NCI-H460 (cell line): ENCODE data around the gene ABHD16A. TPM values are rescaled to one million over a fixed set of nuclear protein-coding genes. Genes with fewer than 3 reads are reported as not detected.

Source experiments
- DNase-seq: peaks from one replicate; pipeline ENCODE4 v3.0.0-alpha.2; 2016; ENCODE audit warnings: low read depth; ENCODE audit errors: extremely low read depth
- total RNA-seq: library from RNA; depleted of rRNA; stranded (reverse); fragments of >200 nt; shearing (Covaris generic); gene quantifications from 2 replicates; pipeline ENCODE4 v1.2.3, GENCODE V29; 2014

ABHD16A gene
- total RNA-seq, 1 experiment from 2014 or later: 40.5 TPM

- peak; percentile 88 for DNase-seq
Measured at GRCh38 chr6:31664790-31665500, 38.2 kb downstream of the ABHD16A start, which contains the start of gene GPANK1. TSS of gene GPANK1 (minus strand) at chr6:31664997. CDS start at chr6:31664478, 519 bp downstream.

GRCh38 chr6:31663961-31664789 lies 38.9 kb downstream of the ABHD16A start:
- DNase-seq: no peak

- DNase-seq: no peak
Measured at GRCh38 chr6:31663126-31663960, 39.8 kb downstream of the ABHD16A start.

- no peak for DNase-seq
Measured at GRCh38 chr6:31662124-31662723, 40.9 kb downstream of the ABHD16A start.

- DNase-seq: no peak
Measured at GRCh38 chr6:31661262-31662123, 41.6 kb downstream of the ABHD16A start.

- DNase-seq: peak; percentile 62
Measured at GRCh38 chr6:31660381-31661261, 42.5 kb downstream of the ABHD16A start, which contains the start of gene C6orf47. TSS of gene C6orf47 (minus strand) at chr6:31660778. CDS start at chr6:31659947, 831 bp downstream.

- no peak for DNase-seq
Measured at GRCh38 chr6:31659649-31660380, 43.3 kb downstream of the ABHD16A start.

GRCh38 chr6:31658983-31659648 lies 44.0 kb downstream of the ABHD16A start:
- no peak for DNase-seq

GRCh38 chr6:31658158-31658688 lies 44.9 kb downstream of the ABHD16A start:
- DNase-seq: no peak

- DNase-seq: no peak
Measured at GRCh38 chr6:31657406-31658157, 45.5 kb downstream of the ABHD16A start.

- DNase-seq: no peak
Measured at GRCh38 chr6:31655349-31656237, 47.5 kb downstream of the ABHD16A start, which contains the start of gene APOM. TSS of gene APOM (plus strand) at chr6:31655894. CDS start at chr6:31655967, 73 bp downstream.

GRCh38 chr6:31654574-31655348 lies 48.4 kb downstream of the ABHD16A start:
- no peak for DNase-seq

- DNase-seq: no peak
Measured at GRCh38 chr6:31652925-31653724, 50.0 kb downstream of the ABHD16A start.
